Psoas muscle (tissue), 8 donors: ENCODE measurements around the gene GMPR. TPM values are rescaled to one million over a fixed set of nuclear protein-coding genes. Genes with fewer than 3 reads are reported as not detected.

Experiments used
- ATAC-seq, 4 donors: fragments of 200-7000 bp; cut with Tn5 transposase; one replicate each; pipeline ENCODE4 v1.9.1; 2020; ENCODE audit warnings: moderate library complexity in 3 of 4, mild to moderate bottlenecking in 2 of 4
- DNase-seq, 2 donors: peaks; one replicate each; pipeline ENCODE4 v3.0.0-alpha.2; 2020
- H3K27ac ChIP-seq: fragments of 200-600 bp; one replicate; pipeline ENCODE4 v1.8.0; 2022
- H3K27me3 ChIP-seq, 3 donors: fragments of 200-600 bp in 1 of 3; one replicate each; pipeline versions ENCODE4 v1.6.1 to v1.8.0; 2013 to 2022; ENCODE audit warnings: low read length in 2 of 3, mild to moderate bottlenecking in 2 of 3, moderate library complexity in 1 of 3; ENCODE audit not compliant: insufficient read depth in 3 of 3
- H3K36me3 ChIP-seq, 2 donors: fragments of 200-600 bp in 1 of 2; one replicate each; pipeline versions ENCODE4 v1.6.1 to v1.8.0; 2013 to 2022; ENCODE audit warnings: low read depth in 1 of 2, mild to moderate bottlenecking in 1 of 2, moderate library complexity in 1 of 2; ENCODE audit not compliant: insufficient read depth in 1 of 2
- H3K4me1 ChIP-seq: fragments of 200-600 bp; one replicate; pipeline ENCODE4 v1.8.0; 2022
- H3K4me3 ChIP-seq: fragments of 200-600 bp; one replicate; pipeline ENCODE4 v1.8.0; 2022; ENCODE audit warnings: mild to moderate bottlenecking
- H3K9me3 ChIP-seq: fragments of 200-600 bp; one replicate; pipeline ENCODE4 v1.8.0; 2022
- WGBS, 3 donors: extraction: QIAGEN DNeasy Blood & Tissue Kit; methylation state at CpG; one replicate each; pipeline versions ENCODE4 v1.1.6 to v1.1.7; 2013; 5-methylcytosine and 5-hydroxymethylcytosine counted together
- intact Hi-C, 2 donors: fragments of 100-400 bp; cut with DNase I; formaldehyde crosslinking; loops; one replicate each; pipeline versions ENCODE4 v1.11.0 to v1.14.2; 2022
- polyA plus RNA-seq, 3 donors: library from polyadenylated mRNA; stranded (reverse); fragments of 200-250 nt; gene quantifications; one replicate each; pipeline ENCODE4 v1.2.3, GENCODE V29; 2013
- total RNA-seq, 4 donors: library from RNA; stranded (reverse); fragmentation: NEBNext Ultra II Directional in 2 of 4; extraction: Animal tissue kit (Norgen Biotek cat#: 25700) in 2 of 4; gene quantifications; one replicate each; pipeline versions ENCODE4 v1.2.1 to v1.2.4, GENCODE V29; 2021 to 2023
- TF ChIP-seq, protein P1 (sequence below): fragments of 200-600 bp; IDR thresholded peaks from one replicate; pipeline ENCODE4 v1.8.0; 2022; ENCODE audit warnings: antibody characterized with exemption
- donor health status: healthy with polysubstance abuse.
- donor health status: DM: no; HTN: no; CAD: no; lungs with moderate emphysema.
- donor health status: Bipolar disorder and iron deficiency.
- donor health status: healthy.
- donor health status: DM: yes; HTN: yes; CAD: no.
- donor health status: DM: no; HTN: no; CAD: no.
- donor health status: DM: no; HTN: no; CAD: no.
- donor health status: DM: yes; HTN: yes; CAD: no.

GMPR gene
- total and polyA plus RNA-seq, 7 donors = 26.6 to 286 (median 230) TPM

DNA sequence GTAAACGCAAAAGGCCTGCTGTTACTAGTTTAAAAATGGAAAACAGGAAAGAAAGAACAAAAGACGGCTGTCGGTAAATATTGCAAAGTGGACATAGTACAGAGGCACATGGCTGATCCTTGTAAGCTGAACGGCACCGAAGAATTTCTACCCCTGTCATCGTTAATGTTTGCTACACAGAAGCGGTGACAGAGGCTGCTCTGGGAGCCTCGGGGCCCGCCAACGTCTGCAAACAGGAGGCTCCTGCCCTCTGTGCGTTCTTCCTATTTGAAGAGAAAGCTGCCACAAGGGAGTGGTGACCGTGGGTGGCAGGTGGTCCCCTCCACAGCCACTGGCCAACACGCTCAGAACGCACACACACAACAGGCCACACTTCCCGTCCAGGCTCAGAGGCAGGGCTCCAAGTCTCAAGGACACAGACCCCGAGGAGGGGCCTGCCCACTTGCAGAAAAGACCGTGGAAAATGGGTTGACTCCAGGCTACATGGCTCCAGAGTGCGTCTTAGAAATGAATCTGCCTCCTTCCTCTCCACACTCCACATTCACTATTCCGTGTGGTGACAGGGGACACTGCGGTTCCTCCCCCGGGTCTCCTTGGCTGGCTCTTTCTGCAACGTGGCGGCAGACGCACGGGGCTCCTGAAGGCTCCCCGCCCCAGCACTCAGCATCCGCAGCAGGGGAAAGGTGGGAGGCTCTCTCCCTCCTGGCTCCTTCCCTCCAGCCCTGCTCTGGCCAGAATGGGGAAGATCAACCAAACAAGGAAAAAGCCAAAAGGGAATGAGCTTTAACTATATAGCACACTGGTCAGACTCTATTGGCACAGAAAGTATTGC, 64.5 kb downstream of the GMPR start:
- TF ChIP-seq, protein P1, sequence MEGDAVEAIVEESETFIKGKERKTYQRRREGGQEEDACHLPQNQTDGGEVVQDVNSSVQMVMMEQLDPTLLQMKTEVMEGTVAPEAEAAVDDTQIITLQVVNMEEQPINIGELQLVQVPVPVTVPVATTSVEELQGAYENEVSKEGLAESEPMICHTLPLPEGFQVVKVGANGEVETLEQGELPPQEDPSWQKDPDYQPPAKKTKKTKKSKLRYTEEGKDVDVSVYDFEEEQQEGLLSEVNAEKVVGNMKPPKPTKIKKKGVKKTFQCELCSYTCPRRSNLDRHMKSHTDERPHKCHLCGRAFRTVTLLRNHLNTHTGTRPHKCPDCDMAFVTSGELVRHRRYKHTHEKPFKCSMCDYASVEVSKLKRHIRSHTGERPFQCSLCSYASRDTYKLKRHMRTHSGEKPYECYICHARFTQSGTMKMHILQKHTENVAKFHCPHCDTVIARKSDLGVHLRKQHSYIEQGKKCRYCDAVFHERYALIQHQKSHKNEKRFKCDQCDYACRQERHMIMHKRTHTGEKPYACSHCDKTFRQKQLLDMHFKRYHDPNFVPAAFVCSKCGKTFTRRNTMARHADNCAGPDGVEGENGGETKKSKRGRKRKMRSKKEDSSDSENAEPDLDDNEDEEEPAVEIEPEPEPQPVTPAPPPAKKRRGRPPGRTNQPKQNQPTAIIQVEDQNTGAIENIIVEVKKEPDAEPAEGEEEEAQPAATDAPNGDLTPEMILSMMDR = no peak
- Histone ChIP-seq H3K36me3 (peaks cover 0 to 15% of the 10 kb centered on the region in 2 donors), H3K4me1 (peaks cover 4% of the 10 kb centered on the region), H3K27me3 (no peaks in the 10 kb centered on the region), H3K9me3 (no peaks in the 10 kb centered on the region), H3K27ac (peak overlapping the region; percentile 23), H3K4me3 (no peak overlapping the region)
- DNase-seq = no peak
- WGBS, 3 donors = 46 to 57% (median 52%) methylated on average over 27 of the region's 27 CpGs
- intact Hi-C loops = no loop called here
- ATAC-seq = peak in 3 of 4 donors; percentile 23 to 47 (median 39)

DNA sequence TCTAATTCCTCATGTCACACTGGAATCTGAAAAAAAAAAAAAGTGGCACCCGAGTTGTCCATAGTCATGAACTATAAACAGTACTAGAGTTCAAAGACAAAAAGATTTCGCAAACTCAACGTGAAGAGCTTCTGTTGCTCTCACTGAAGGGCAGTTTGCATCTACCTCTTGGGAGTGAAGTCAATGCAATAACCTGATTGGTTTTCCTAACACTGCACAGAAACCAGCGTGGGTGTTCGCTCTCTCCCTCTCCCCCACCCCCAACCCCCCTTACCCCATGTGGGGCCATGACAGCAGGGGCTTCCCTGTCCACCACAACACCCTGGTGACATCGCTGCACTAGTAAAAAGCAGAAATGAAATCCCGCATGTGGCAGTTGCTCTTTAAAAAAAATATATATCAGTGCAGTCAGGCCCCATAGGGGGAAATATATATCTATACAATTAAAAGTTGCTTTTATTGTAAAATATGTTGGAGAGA, 66.9 kb downstream of the GMPR start:
- 64 to 74% (median 67%) methylated on average over 7 of the region's 7 CpGs for WGBS, 3 donors
- H3K4me3 ChIP-seq = no peak overlapping the region
- TF ChIP-seq, protein P1 = no peak
- DNase-seq = no peak
- peak in 3 of 4 donors; percentile 49 to 62 (median 54) for ATAC-seq
- H3K36me3 ChIP-seq = peaks cover 0 to 10% of the 10 kb centered on the region in 2 donors
- intact Hi-C loops = no loop called here
- no peak overlapping the region for H3K27ac ChIP-seq
- no peaks in the 10 kb centered on the region for H3K27me3 ChIP-seq
- peaks cover 4% of the 10 kb centered on the region for H3K4me1 ChIP-seq
- no peaks in the 10 kb centered on the region for H3K9me3 ChIP-seq

DNA sequence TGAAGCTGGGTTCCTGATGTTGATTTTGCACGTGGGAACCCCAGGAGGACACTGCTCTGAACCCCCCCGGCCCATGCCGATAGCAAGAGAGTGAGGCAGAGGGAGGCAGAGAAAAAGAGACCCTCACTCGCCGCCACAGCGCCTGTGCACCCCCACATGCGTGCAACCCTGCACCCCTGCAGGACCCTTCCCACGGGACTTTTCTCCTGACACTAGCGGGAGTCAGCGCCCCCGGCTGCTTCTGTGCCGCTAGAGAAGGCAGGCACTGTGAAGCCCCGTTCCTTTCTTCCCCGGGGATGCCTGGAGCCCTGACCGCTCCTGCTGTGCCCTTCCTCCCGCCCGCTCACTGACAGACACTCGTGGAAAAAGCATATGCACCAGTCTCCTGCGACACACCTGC, 67.4 kb downstream of the GMPR start:
- no peaks in the 10 kb centered on the region for H3K9me3 ChIP-seq
- DNase-seq (no peak), ATAC-seq (no peak)
- TF ChIP-seq, protein P1 = no peak
- H3K27ac ChIP-seq = no peak overlapping the region
- peaks cover 4% of the 10 kb centered on the region for H3K4me1 ChIP-seq
- 78 to 81% (median 81%) methylated on average over 19 of the region's 19 CpGs for WGBS, 3 donors
- intact Hi-C loops = no loop called here
- no peaks in the 10 kb centered on the region for H3K27me3 ChIP-seq
- H3K4me3 ChIP-seq = no peak overlapping the region
- peaks cover 0 to 10% of the 10 kb centered on the region in 2 donors for H3K36me3 ChIP-seq

DNA sequence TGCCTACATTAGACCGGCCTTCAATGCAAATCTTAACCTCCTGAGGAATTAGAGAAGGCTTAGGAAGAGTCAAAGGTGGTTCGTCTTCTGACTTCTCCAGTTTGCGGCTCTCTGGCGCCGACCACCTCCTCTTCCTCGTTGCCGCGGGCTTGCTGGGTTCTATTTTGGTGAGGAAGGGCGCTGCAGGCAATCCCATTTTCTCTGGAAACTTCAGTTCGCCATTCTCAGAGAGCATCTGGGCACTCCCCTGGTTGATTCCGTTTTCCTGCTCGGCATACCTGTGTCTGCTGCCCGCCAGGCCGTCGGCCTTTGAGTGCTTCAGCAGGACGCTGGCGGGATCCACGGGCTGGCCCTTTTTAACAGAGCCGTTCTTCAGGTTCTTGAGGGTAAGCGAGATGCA, 67.9 kb downstream of the GMPR start:
- H3K36me3 ChIP-seq = peaks cover 0 to 10% of the 10 kb centered on the region in 2 donors
- H3K27me3 ChIP-seq = no peaks in the 10 kb centered on the region
- ATAC-seq (no peak), DNase-seq (no peak)
- H3K4me3 ChIP-seq = no peak overlapping the region
- intact Hi-C loops = no loop called here
- 85 to 88% (median 87%) methylated on average over 20 of the region's 20 CpGs for WGBS, 3 donors
- TF ChIP-seq, protein P1 = no peak
- H3K4me1 ChIP-seq = peaks cover 4% of the 10 kb centered on the region
- no peaks in the 10 kb centered on the region for H3K9me3 ChIP-seq
- H3K27ac ChIP-seq = no peak overlapping the region
